22Rv1 (cell line): Measurements from ENCODE around the gene KRT37.

Experiments used
- CTCF ChIP-seq: fragments of 450-650 bp; IDR thresholded peaks from 2 replicates; pipeline ENCODE4 v1.5.1; 2017; ENCODE audit warnings: mild to moderate bottlenecking
- ZFX ChIP-seq: fragments of 450-650 bp; IDR thresholded peaks from 2 replicates; pipeline ENCODE4 v1.6.1; 2017; ENCODE audit warnings: antibody characterized with exemption, borderline replicate concordance

DNA sequence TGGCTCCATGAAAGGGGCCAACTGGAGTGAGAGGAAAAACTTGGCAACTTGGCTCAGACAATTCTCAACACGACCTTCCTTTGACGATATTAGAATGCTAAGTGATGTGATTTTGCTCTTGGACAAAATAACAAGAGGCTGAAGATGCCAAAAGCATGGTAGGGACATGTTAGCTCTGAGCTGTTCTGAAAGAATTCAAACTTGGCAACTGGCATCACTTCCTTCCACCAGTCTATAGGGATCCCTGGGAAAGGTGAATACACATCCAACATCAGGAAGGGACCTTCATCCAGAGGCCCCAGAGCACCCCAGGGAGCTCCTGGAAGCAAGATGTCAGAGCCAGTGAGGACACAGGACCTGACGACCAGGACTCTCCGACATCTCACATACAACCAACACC lies 4.3 kb downstream of the KRT37 start:
- TF ChIP-seq ZFX = no peak
- TF ChIP-seq CTCF = no peak
